ENCODE data around the gene HSD17B11.

Gene HSD17B11

DNA sequence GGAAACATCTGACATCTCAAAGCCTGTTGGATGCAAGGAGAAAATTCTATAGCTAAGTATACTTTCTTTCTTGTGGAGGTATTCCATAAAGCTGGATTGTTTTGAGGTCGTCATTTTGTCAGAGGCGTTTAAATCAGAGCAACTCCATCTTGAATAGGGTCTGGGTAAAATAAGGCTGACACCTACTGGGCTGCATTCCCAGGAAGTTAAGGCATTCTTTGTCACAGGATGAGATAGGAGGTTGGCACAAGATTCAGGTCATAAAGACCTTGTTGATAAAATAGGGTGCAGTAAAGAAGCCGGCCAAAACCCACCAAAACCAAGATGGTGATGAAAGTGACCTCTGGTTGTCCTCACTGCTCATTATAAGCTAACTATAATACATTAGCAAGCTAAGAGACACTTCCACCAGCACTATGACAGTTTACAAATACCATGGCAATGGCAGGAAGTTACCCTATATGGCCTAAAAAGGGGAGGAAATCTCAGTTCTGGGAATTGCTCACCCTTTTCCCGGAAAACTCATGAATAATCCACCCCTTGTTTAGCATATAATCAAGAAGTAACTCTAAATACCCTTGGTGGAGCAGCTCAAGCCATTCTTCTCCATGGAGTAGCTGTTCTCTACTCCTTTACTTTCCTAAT lies 80.2 kb downstream of the HSD17B11 start:
- Histone ChIP-seq H3K27me3 (ENCODE audit: insufficient read depth, poor library complexity, severe bottlenecking) (no peaks in the 10 kb centered on the region), H3K27ac (replicated peaks) (no peak overlapping the region), H3K4me3 (replicated peaks; ENCODE audit: insufficient read depth, low read length) (no peak overlapping the region)
- DNase-seq (ENCODE audit: low read depth in 1 of 2, low spot score in 1 of 2): no peak
- TF ChIP-seq, protein P1, sequence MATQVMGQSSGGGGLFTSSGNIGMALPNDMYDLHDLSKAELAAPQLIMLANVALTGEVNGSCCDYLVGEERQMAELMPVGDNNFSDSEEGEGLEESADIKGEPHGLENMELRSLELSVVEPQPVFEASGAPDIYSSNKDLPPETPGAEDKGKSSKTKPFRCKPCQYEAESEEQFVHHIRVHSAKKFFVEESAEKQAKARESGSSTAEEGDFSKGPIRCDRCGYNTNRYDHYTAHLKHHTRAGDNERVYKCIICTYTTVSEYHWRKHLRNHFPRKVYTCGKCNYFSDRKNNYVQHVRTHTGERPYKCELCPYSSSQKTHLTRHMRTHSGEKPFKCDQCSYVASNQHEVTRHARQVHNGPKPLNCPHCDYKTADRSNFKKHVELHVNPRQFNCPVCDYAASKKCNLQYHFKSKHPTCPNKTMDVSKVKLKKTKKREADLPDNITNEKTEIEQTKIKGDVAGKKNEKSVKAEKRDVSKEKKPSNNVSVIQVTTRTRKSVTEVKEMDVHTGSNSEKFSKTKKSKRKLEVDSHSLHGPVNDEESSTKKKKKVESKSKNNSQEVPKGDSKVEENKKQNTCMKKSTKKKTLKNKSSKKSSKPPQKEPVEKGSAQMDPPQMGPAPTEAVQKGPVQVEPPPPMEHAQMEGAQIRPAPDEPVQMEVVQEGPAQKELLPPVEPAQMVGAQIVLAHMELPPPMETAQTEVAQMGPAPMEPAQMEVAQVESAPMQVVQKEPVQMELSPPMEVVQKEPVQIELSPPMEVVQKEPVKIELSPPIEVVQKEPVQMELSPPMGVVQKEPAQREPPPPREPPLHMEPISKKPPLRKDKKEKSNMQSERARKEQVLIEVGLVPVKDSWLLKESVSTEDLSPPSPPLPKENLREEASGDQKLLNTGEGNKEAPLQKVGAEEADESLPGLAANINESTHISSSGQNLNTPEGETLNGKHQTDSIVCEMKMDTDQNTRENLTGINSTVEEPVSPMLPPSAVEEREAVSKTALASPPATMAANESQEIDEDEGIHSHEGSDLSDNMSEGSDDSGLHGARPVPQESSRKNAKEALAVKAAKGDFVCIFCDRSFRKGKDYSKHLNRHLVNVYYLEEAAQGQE (IDR thresholded peaks at IDR 0.05; ENCODE audit: insufficient replicate concordance, low read depth): no peak

DNA sequence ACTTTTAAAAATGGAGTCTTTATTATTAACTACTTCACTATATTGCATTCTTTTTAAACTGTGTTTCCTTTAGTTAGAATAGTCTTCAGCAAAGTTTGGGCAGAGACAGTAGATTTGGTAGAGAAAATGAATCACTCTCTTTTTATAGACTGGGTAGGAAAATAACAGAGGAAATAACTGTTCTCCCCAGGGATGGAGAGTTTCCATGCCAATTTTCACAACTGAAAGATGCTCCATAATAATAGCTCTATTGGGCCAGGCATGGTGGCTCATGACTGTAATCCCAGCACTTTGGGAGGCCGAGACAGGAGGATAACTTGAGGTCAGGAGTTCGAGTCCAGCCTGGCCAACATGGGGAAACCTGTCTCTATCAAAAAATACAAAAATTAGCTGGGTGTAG lies 81.4 kb downstream of the HSD17B11 start:
- Histone ChIP-seq H3K27ac (replicated peaks) (no peak overlapping the region), H3K4me3 (replicated peaks; ENCODE audit: insufficient read depth, low read length) (no peak overlapping the region), H3K27me3 (ENCODE audit: insufficient read depth, poor library complexity, severe bottlenecking) (no peaks in the 10 kb centered on the region)
- no peak for DNase-seq (ENCODE audit: low read depth in 1 of 2, low spot score in 1 of 2)
- TF ChIP-seq CTCF (IDR thresholded peaks at IDR 0.05; ENCODE audit: insufficient read depth, low read length) (no peak), SPI1 (IDR thresholded peaks at IDR 0.05; ENCODE audit: borderline replicate concordance, low read depth) (no peak), POLR2AphosphoS5 (IDR thresholded peaks at IDR 0.05; ENCODE audit: low read depth) (no peak), GABPA (IDR thresholded peaks at IDR 0.05; ENCODE audit: low read depth) (no peak)
- TF ChIP-seq, protein P1 (IDR thresholded peaks at IDR 0.05; ENCODE audit: insufficient replicate concordance, low read depth): no peak

GRCh38 chr4:87306056-87306455 lies 84.9 kb downstream of the HSD17B11 start:
- no peak for TF ChIP-seq POLR2AphosphoS5 (IDR thresholded peaks at IDR 0.05; ENCODE audit: low read depth)
- no peak for TF ChIP-seq CTCF (IDR thresholded peaks at IDR 0.05; ENCODE audit: insufficient read depth, low read length)
- TF ChIP-seq SPI1 (IDR thresholded peaks at IDR 0.05; ENCODE audit: borderline replicate concordance, low read depth): no peak
- TF ChIP-seq, protein P1 (IDR thresholded peaks at IDR 0.05; ENCODE audit: insufficient replicate concordance, low read depth): no peak
- TF ChIP-seq GABPA (IDR thresholded peaks at IDR 0.05; ENCODE audit: low read depth): no peak
- no peak overlapping the region for H3K4me3 ChIP-seq (replicated peaks; ENCODE audit: insufficient read depth, low read length)
- no peaks in the 10 kb centered on the region for H3K27me3 ChIP-seq (ENCODE audit: insufficient read depth, poor library complexity, severe bottlenecking)
- no peak for DNase-seq (ENCODE audit: low read depth in 1 of 2, low spot score in 1 of 2)
- no peak overlapping the region for H3K27ac ChIP-seq (replicated peaks)
